GM18951 (cell line): ENCODE data around the gene TMEM212.
"Not testable (repeated sequence)": the region's sequence is repeated elsewhere in the genome, so short reads cannot be mapped to it uniquely, and the experiment has no call there.

Experiments used
- POLR2A ChIP-seq: IDR thresholded peaks from 4 replicates; pipeline ENCODE4 v1.6.1; 2011; ENCODE audit warnings: mild to moderate bottlenecking; ENCODE audit not compliant: insufficient read length, insufficient read depth; ENCODE audit errors: extremely low read depth
- in situ Hi-C: fragments of 300-500 bp; cut with MboI; formaldehyde crosslinking; loops from one replicate; pipeline ENCODE4 v1.12.0; 2022; ENCODE audit warnings: low sequenced_read_pairs, mixed read lengths, inconsistent platforms; ENCODE audit not compliant: unreplicated experiment

Gene TMEM212

GRCh38 chr3:171846597-171846996 is 3.4 kb downstream of the TMEM212 start:
- no peak for TF ChIP-seq POLR2A
- in situ Hi-C loops = no loop called here

- TF ChIP-seq POLR2A = no peak
- in situ Hi-C loops = no loop called here
Observed at GRCh38 chr3:171847133-171847532, 4.0 kb downstream of the TMEM212 start.

DNA sequence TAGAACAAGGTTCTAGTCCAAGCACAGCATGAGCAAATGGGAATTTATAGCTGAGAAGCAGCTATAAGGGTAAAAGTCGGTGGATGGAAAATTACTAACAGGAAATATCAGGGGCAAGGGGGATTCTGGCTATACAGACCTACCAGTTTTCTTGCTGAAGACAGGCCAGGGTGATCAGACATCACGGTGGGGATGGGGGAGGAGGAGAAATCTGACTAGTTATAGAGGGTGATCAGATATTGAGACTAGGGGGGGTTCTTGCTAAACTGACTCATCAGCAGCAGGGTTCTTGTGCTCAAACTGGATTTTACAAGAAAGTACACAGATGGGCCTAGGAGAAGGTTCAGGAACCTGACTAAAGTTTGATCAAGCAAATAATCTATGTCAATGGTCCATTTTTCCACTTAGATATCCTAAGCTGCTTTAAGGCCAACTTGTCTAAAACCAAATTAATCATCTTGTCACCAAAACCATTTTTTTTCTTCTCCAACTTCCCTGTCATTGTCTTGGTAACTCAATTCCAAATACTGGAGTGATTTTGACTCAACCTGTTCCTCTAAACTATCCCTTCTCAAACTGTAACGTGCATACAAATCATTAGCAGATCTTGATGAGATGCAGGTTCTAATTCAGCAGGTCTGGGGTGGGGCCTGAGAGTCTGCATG is 4.6 kb downstream of the TMEM212 start:
- TF ChIP-seq POLR2A = no peak
- in situ Hi-C loops = no loop called here

- in situ Hi-C loops = no loop called here
- no peak for TF ChIP-seq POLR2A
Observed at GRCh38 chr3:171849617-171850319, 6.6 kb downstream of the TMEM212 start.

- in situ Hi-C loops = no loop called here
- TF ChIP-seq POLR2A = no peak
Observed at GRCh38 chr3:171850320-171850959, 7.3 kb downstream of the TMEM212 start.

DNA sequence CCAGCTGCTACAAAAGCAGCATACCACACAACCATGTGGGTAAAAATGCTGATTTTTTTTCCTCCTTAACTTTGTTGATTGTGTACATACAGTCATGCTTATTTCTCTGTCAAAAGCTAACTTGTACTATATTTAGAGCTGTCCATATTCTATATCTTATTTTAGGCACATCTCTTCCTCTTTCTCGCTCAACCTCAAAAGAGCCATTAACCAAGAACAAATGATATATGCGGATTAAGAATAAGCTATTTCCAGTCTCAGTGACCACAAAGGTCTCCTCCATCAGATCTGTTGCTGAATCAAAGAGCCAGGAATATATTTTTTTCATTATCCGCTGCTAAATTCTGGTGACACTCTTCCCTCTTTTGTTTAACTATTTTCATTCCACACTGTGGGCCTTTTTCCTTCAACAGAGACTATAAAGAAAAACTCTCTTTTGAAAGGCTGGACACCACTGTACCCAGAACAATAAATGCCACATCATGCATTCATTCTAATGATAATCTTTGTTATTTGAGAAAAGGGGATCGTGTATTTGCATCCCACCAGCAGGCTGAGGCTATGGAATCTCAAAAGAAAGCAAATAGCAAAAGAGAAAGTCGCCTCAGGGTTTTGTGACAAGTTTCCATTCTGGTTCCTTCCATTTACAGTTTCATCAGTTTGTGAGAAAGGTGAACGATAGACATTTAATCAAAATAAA is 8.0 kb downstream of the TMEM212 start:
- no peak for TF ChIP-seq POLR2A
- in situ Hi-C loops = no loop called here

- in situ Hi-C loops = no loop called here
- TF ChIP-seq POLR2A = no peak
Observed at GRCh38 chr3:171851660-171852058, 8.5 kb downstream of the TMEM212 start.

- no peak for TF ChIP-seq POLR2A
- in situ Hi-C loops = no loop called here
Observed at GRCh38 chr3:171854649-171855305, 11.6 kb downstream of the TMEM212 start.

- in situ Hi-C loops = not testable (repeated sequence)
Observed at GRCh38 chr3:171858770-171859169, 15.6 kb downstream of the TMEM212 start.

GRCh38 chr3:171860830-171861535 is 17.8 kb downstream of the TMEM212 start:
- in situ Hi-C loops = no loop called here
- TF ChIP-seq POLR2A = no peak

- TF ChIP-seq POLR2A = no peak
- in situ Hi-C loops = no loop called here
Observed at GRCh38 chr3:171862392-171862791, 19.2 kb downstream of the TMEM212 start.

GRCh38 chr3:171862993-171863521 is 19.9 kb downstream of the TMEM212 start:
- no peak for TF ChIP-seq POLR2A
- in situ Hi-C loops = no loop called here
